Activated T-helper 2 cell treated with anti-CD3 and anti-CD28 coated beads, Interferon-gamma antibody, Interleukin-2, Interleukin-4, amounts not matched to agents 10 μg/mL and 5 μg/mL and 100 μg/mL, durations not matched to agents 14 hours and 24 hours and 36 hours (primary cell): Measurements from ENCODE around the gene PRRT3. TPM values are rescaled to one million over a fixed set of nuclear protein-coding genes. Genes with fewer than 3 reads are reported as not detected.

Experiments used
- DNase-seq: peaks from one replicate; pipeline ENCODE4 v3.0.0; 2021; ENCODE audit warnings: low spot score
- H3K27ac Mint-ChIP-seq: one replicate; pipeline ENCODE4 v1.8.0; 2021; ENCODE audit warnings: mixed read lengths
- H3K27me3 Mint-ChIP-seq: one replicate; pipeline ENCODE4 v1.8.0; 2021; ENCODE audit warnings: low read depth, mixed read lengths
- H3K36me3 Mint-ChIP-seq: one replicate; pipeline ENCODE4 v1.8.0; 2021; ENCODE audit warnings: low read depth, mixed read lengths
- H3K4me1 Mint-ChIP-seq: one replicate; pipeline ENCODE4 v1.8.0; 2021; ENCODE audit warnings: low read depth, mixed read lengths
- H3K4me3 Mint-ChIP-seq: one replicate; pipeline ENCODE4 v1.8.0; 2021; ENCODE audit warnings: low read depth, mild to moderate bottlenecking, moderate library complexity, mixed read lengths
- H3K9me3 Mint-ChIP-seq: one replicate; pipeline ENCODE4 v1.8.0; 2021; ENCODE audit warnings: mixed read lengths
- intact Hi-C: fragments of 100-400 bp; cut with micrococcal nuclease; formaldehyde crosslinking; loops from one replicate; pipeline ENCODE4 v1.15.1; 2023
- total RNA-seq: library from RNA; stranded (reverse); gene quantifications from 2 replicates; pipeline ENCODE4 v1.2.3, GENCODE V29; 2022

Gene PRRT3
- total RNA-seq = 10.7 and 11.3 TPM in 2 replicates

GRCh38 chr3:9951962-9952805 is at the start of gene PRRT3:
Gene PRRT3 (minus strand): TSS chr3:9952408. CDS start chr3:9950115, 2,293 bp downstream.
- peak; percentile 43 for DNase-seq
- Mint-ChIP-seq H3K9me3 (no peaks in the 10 kb centered on the region), H3K27ac (peak within 1 kb of the TSS; percentile 49), H3K4me1 (peaks cover 12% of the 10 kb centered on the region), H3K36me3 (peaks cover 4% of the 10 kb centered on the region), H3K4me3 (peak within 1 kb of the TSS; percentile 87), H3K27me3 (no peaks in the 10 kb centered on the region)
- intact Hi-C loops = loop anchor here (5.0 kb wide), 1 partner anchor 110 kb away; the partner anchor contains the start of gene RPUSD3

- H3K27me3 Mint-ChIP-seq = no peaks in the 10 kb centered on the region
- no peak overlapping the region for H3K27ac Mint-ChIP-seq
Measured at GRCh38 chr3:10000686-10001085, 48.5 kb upstream of the PRRT3 start.

GRCh38 chr3:9994086-9994844 is 42.1 kb upstream of the PRRT3 start:
- Mint-ChIP-seq H3K27me3 (no peaks in the 10 kb centered on the region), H3K27ac (no peak overlapping the region), H3K36me3 (peaks cover 55% of the 10 kb centered on the region), H3K4me1 (peaks cover 7% of the 10 kb centered on the region), H3K4me3 (no peak overlapping the region), H3K9me3 (no peaks in the 10 kb centered on the region)
- intact Hi-C loops = no loop called here
- DNase-seq = no peak

More at GRCh38 chr3:10000686-10001085, 48.5 kb upstream of the PRRT3 start:
- intact Hi-C loops = no loop called here
- no peak for DNase-seq
- no peaks in the 10 kb centered on the region for H3K4me1 Mint-ChIP-seq
- H3K9me3 Mint-ChIP-seq = no peaks in the 10 kb centered on the region
- peaks cover 60% of the 10 kb centered on the region for H3K36me3 Mint-ChIP-seq
- no peak overlapping the region for H3K4me3 Mint-ChIP-seq

GRCh38 chr3:9986230-9986725 is 34.1 kb upstream of the PRRT3 start:
- DNase-seq = no peak
- intact Hi-C loops = loop anchor here (1.0 to 2.0 kb wide), 4 partner anchors 25 to 589 kb away; partner anchors contain the start of genes BRK1, CRELD1 and SETD5
- Mint-ChIP-seq H3K27me3 (no peaks in the 10 kb centered on the region), H3K36me3 (peaks cover 33% of the 10 kb centered on the region), H3K27ac (peak overlapping the region; percentile 99), H3K9me3 (no peaks in the 10 kb centered on the region), H3K4me1 (peaks cover 18% of the 10 kb centered on the region), H3K4me3 (peak overlapping the region; percentile 96)

- no peak overlapping the region for H3K27ac Mint-ChIP-seq
- no peaks in the 10 kb centered on the region for H3K27me3 Mint-ChIP-seq
- H3K9me3 Mint-ChIP-seq = no peaks in the 10 kb centered on the region
- H3K4me3 Mint-ChIP-seq = no peak overlapping the region
- intact Hi-C loops = no loop called here
- H3K4me1 Mint-ChIP-seq = peaks cover 24% of the 10 kb centered on the region
- H3K36me3 Mint-ChIP-seq = peaks cover 26% of the 10 kb centered on the region
- no peak for DNase-seq
Measured at GRCh38 chr3:9980251-9980650, 28.0 kb upstream of the PRRT3 start.

- Mint-ChIP-seq H3K36me3 (peaks cover 34% of the 10 kb centered on the region), H3K4me1 (peaks cover 24% of the 10 kb centered on the region), H3K27me3 (no peaks in the 10 kb centered on the region), H3K27ac (peak overlapping the region; percentile 60), H3K4me3 (no peak overlapping the region), H3K9me3 (no peaks in the 10 kb centered on the region)
- no peak for DNase-seq
- intact Hi-C loops = no loop called here
Measured at GRCh38 chr3:9978710-9979305, 26.6 kb upstream of the PRRT3 start.

- DNase-seq = no peak
- intact Hi-C loops = no loop called here
- H3K9me3 Mint-ChIP-seq = no peaks in the 10 kb centered on the region
Measured at GRCh38 chr3:9976721-9977709, 24.8 kb upstream of the PRRT3 start.

GRCh38 chr3:9970020-9970652 is 17.9 kb upstream of the PRRT3 start:
- H3K9me3 Mint-ChIP-seq = no peaks in the 10 kb centered on the region

More at GRCh38 chr3:9976721-9977709, 24.8 kb upstream of the PRRT3 start:
- H3K36me3 Mint-ChIP-seq = peaks cover 36% of the 10 kb centered on the region
- H3K4me1 Mint-ChIP-seq = peaks cover 21% of the 10 kb centered on the region
- no peaks in the 10 kb centered on the region for H3K27me3 Mint-ChIP-seq
- H3K4me3 Mint-ChIP-seq = peak overlapping the region; percentile 3
- H3K27ac Mint-ChIP-seq = peak overlapping the region; percentile 75

GRCh38 chr3:9969632-9970019 is 17.4 kb upstream of the PRRT3 start:
- H3K27ac Mint-ChIP-seq = no peak overlapping the region
- H3K27me3 Mint-ChIP-seq = no peaks in the 10 kb centered on the region
- H3K4me1 Mint-ChIP-seq = no peaks in the 10 kb centered on the region
- H3K4me3 Mint-ChIP-seq = no peak overlapping the region
- DNase-seq = no peak
- intact Hi-C loops = no loop called here
- no peaks in the 10 kb centered on the region for H3K9me3 Mint-ChIP-seq
- peaks cover 60% of the 10 kb centered on the region for H3K36me3 Mint-ChIP-seq

More at GRCh38 chr3:9970020-9970652, 17.9 kb upstream of the PRRT3 start:
- Mint-ChIP-seq H3K4me1 (no peaks in the 10 kb centered on the region), H3K4me3 (no peak overlapping the region), H3K36me3 (peaks cover 62% of the 10 kb centered on the region), H3K27me3 (no peaks in the 10 kb centered on the region), H3K27ac (no peak overlapping the region)
- DNase-seq = no peak
- intact Hi-C loops = no loop called here

- H3K9me3 Mint-ChIP-seq = no peaks in the 10 kb centered on the region
- H3K4me3 Mint-ChIP-seq = no peak overlapping the region
- no peak overlapping the region for H3K27ac Mint-ChIP-seq
- intact Hi-C loops = no loop called here
- peaks cover 55% of the 10 kb centered on the region for H3K36me3 Mint-ChIP-seq
- H3K27me3 Mint-ChIP-seq = no peaks in the 10 kb centered on the region
- DNase-seq = no peak
- no peaks in the 10 kb centered on the region for H3K4me1 Mint-ChIP-seq
Measured at GRCh38 chr3:9966841-9967240, 14.6 kb upstream of the PRRT3 start.

- H3K9me3 Mint-ChIP-seq = no peaks in the 10 kb centered on the region
- DNase-seq = no peak
- H3K4me3 Mint-ChIP-seq = no peak overlapping the region
- intact Hi-C loops = no loop called here
- H3K27ac Mint-ChIP-seq = no peak overlapping the region
- H3K36me3 Mint-ChIP-seq = peaks cover 40% of the 10 kb centered on the region
- no peaks in the 10 kb centered on the region for H3K27me3 Mint-ChIP-seq
- H3K4me1 Mint-ChIP-seq = no peaks in the 10 kb centered on the region
Measured at GRCh38 chr3:9965200-9965875, 13.1 kb upstream of the PRRT3 start.
